H1 (cell line): ENCODE data around the gene KIAA0319L. TPM values are rescaled to one million over a fixed set of nuclear protein-coding genes. Genes with fewer than 3 reads are reported as not detected.

Source experiments
- CTCF ChIA-PET: fragments of 300-600 bp; sonication (Branson Sonifier 250); formaldehyde crosslinking; loops from one replicate; lab custom pipeline; 2021; ENCODE audit not compliant: partially characterized antibody; lab: Charles Lee
- POLR2A ChIA-PET: fragments of 300-600 bp; sonication (Branson Sonifier 250); formaldehyde crosslinking; loops from one replicate; lab custom pipeline; 2021; ENCODE audit warnings: inconsistent platforms; ENCODE audit not compliant: partially characterized antibody; lab: Charles Lee
- DNase-seq, 2 experiments: peaks; one replicate each; pipeline versions ENCODE4 v3.0.0 to v3.0.0-alpha.2; 2010 to 2022; ENCODE audit warnings: low spot score in 2 of 2, low read depth in 1 of 2, mixed read lengths in 1 of 2
- FAIRE-seq: peaks from 2 replicates; lab custom pipeline; 2011; peaks lifted over from hg19 to GRCh38; lab: Jason Lieb, UNC
- H2AFZ ChIP-seq: 2 replicates; pipeline ENCODE4 v1.8.1; 2012; ENCODE audit warnings: low read length, inconsistent platforms
- H2AK5ac ChIP-seq: 2 replicates; pipeline ENCODE4 v1.6.1; 2013; ENCODE audit warnings: low read depth, low read length
- H2BK120ac ChIP-seq: replicated peaks from 2 replicates; pipeline ENCODE3; 2013; ENCODE audit warnings: low read depth, low read length, inconsistent platforms
- H2BK12ac ChIP-seq: 2 replicates; pipeline ENCODE4 v1.6.1; 2013; ENCODE audit warnings: low read depth, low read length
- H2BK15ac ChIP-seq: 2 replicates; pipeline ENCODE4 v1.6.1; 2013; ENCODE audit warnings: low read length
- H2BK20ac ChIP-seq: 2 replicates; pipeline ENCODE4 v1.6.1; 2013; ENCODE audit warnings: low read length
- H2BK5ac ChIP-seq: 2 replicates; pipeline ENCODE4 v1.6.1; 2013; ENCODE audit warnings: low read depth, low read length
- H3K14ac ChIP-seq: 2 replicates; pipeline ENCODE4 v1.6.1; 2013; ENCODE audit warnings: inconsistent platforms; ENCODE audit not compliant: insufficient read length
- H3K18ac ChIP-seq: 2 replicates; pipeline ENCODE4 v1.6.1; 2013; ENCODE audit warnings: low read length; ENCODE audit errors: extremely low read depth
- H3K23ac ChIP-seq: 2 replicates; pipeline ENCODE4 v1.6.1; 2013; ENCODE audit warnings: inconsistent platforms; ENCODE audit not compliant: insufficient read length
- H3K23me2 ChIP-seq: 2 replicates; pipeline ENCODE4 v1.6.1; 2013; ENCODE audit warnings: low read depth, low read length
- H3K27ac ChIP-seq: 2 replicates; pipeline ENCODE4 v1.6.1; 2011; ENCODE audit warnings: low read depth, low read length, inconsistent platforms
- H3K27me3 ChIP-seq, 4 experiments: replicated peaks in 1 of 4; 1 replicate in 1 of 4; 2 replicates in 3 of 4; pipeline versions ENCODE4 v1.6.1 to v1.8.1; 2011 to 2013; ENCODE audit warnings: low read length in 3 of 4, mild to moderate bottlenecking in 3 of 4, inconsistent platforms in 2 of 4, mixed read lengths in 2 of 4, moderate library complexity in 1 of 4; ENCODE audit not compliant: control insufficient read depth in 3 of 4, insufficient read depth in 3 of 4; ENCODE audit errors: extremely low read depth in 1 of 4
- H3K36me3 ChIP-seq, 4 experiments: 2 replicates each; pipeline versions ENCODE4 v1.6.1 to v1.8.1; 2011 to 2013; ENCODE audit warnings: mild to moderate bottlenecking in 4 of 4, low read length in 3 of 4, moderate library complexity in 2 of 4, control low read depth in 1 of 4, inconsistent platforms in 1 of 4; ENCODE audit not compliant: insufficient read depth in 4 of 4, control insufficient read depth in 2 of 4
- H3K4ac ChIP-seq: replicated peaks from 2 replicates; pipeline ENCODE3; 2013; ENCODE audit warnings: low read length, low read depth, mixed read lengths, inconsistent platforms; ENCODE audit not compliant: insufficient read length
- H3K4me1 ChIP-seq, 4 experiments: replicated peaks in 1 of 4; 1 replicate in 1 of 4; 2 replicates in 3 of 4; pipeline versions ENCODE4 v1.6.1 to v1.8.1; 2011 to 2013; ENCODE audit warnings: low read length in 3 of 4, inconsistent platforms in 2 of 4, mixed read lengths in 1 of 4; ENCODE audit not compliant: insufficient read depth in 4 of 4, control insufficient read depth in 3 of 4
- H3K4me2 ChIP-seq, 2 experiments: 2 replicates each; pipeline versions ENCODE4 v1.6.1 to v1.8.1; 2011 to 2013; ENCODE audit warnings: low read depth in 2 of 2, low read length in 2 of 2, control low read depth in 1 of 2, inconsistent platforms in 1 of 2, mild to moderate bottlenecking in 1 of 2; ENCODE audit not compliant: insufficient read depth in 1 of 2
- H3K4me3 ChIP-seq, 4 experiments: fragments of 200-600, 300-600 bp in 1 of 4; sonication (generic), shearing (Covaris generic), sonication (Bioruptor Twin) in 1 of 4; 2 replicates each; pipeline versions ENCODE4 v1.5.1 to v1.8.1; 2011 to 2016; ENCODE audit warnings: low read length in 4 of 4, low read depth in 3 of 4, control low read depth in 2 of 4, inconsistent platforms in 2 of 4, mild to moderate bottlenecking in 2 of 4, mixed read lengths in 1 of 4, moderate library complexity in 1 of 4; ENCODE audit not compliant: insufficient read depth in 2 of 4; ENCODE audit errors: extremely low read depth in 1 of 4
- H3K56ac ChIP-seq: replicated peaks from 2 replicates; pipeline ENCODE3; 2013; ENCODE audit warnings: low read depth, mild to moderate bottlenecking, mixed read lengths, low read length, inconsistent platforms; ENCODE audit not compliant: insufficient read length
- H3K79me1 ChIP-seq: 2 replicates; pipeline ENCODE4 v1.6.1; 2013; ENCODE audit warnings: low read depth, low read length, control low read depth
- H3K79me2 ChIP-seq, 2 experiments: 2 replicates each; pipeline versions ENCODE4 v1.6.1 to v1.8.1; 2012 to 2013; ENCODE audit warnings: low read length in 2 of 2, mild to moderate bottlenecking in 2 of 2, inconsistent platforms in 1 of 2; ENCODE audit not compliant: insufficient read depth in 2 of 2, control insufficient read depth in 1 of 2
- H3K9ac ChIP-seq, 4 experiments: replicated peaks in 1 of 4; 1 replicate in 1 of 4; 2 replicates in 3 of 4; pipeline versions ENCODE4 v1.6.1 to v1.8.1; 2011 to 2013; ENCODE audit warnings: low read depth in 3 of 4, low read length in 3 of 4, control low read depth in 2 of 4, mild to moderate bottlenecking in 2 of 4, moderate library complexity in 2 of 4, inconsistent platforms in 1 of 4; ENCODE audit errors: extremely low read depth in 1 of 4
- H3K9me3 ChIP-seq, 2 experiments: 2 replicates each; pipeline versions ENCODE4 v1.6.1 to v1.8.1; 2012 to 2013; ENCODE audit warnings: mild to moderate bottlenecking in 2 of 2, moderate library complexity in 2 of 2, control low read depth in 1 of 2, inconsistent platforms in 1 of 2, low read depth in 1 of 2, low read length in 1 of 2, mixed read lengths in 1 of 2; ENCODE audit not compliant: insufficient read depth in 2 of 2
- H4K20me1 ChIP-seq, 2 experiments: replicated peaks in 1 of 2; 2 replicates each; pipeline versions ENCODE3 to v1.8.1; 2011 to 2013; ENCODE audit warnings: inconsistent platforms in 2 of 2, low read length in 2 of 2, mild to moderate bottlenecking in 1 of 2; ENCODE audit not compliant: insufficient read depth in 2 of 2, control insufficient read depth in 1 of 2
- H4K5ac ChIP-seq: 2 replicates; pipeline ENCODE4 v1.6.1; 2013; ENCODE audit warnings: low read length, low read depth, mixed read lengths, inconsistent platforms; ENCODE audit not compliant: insufficient read length
- H4K8ac ChIP-seq: 2 replicates; pipeline ENCODE4 v1.8.0; 2013; ENCODE audit warnings: mild to moderate bottlenecking, moderate library complexity, low read length, inconsistent platforms; ENCODE audit not compliant: insufficient read depth; ENCODE audit errors: extremely low read depth
- H4K91ac ChIP-seq: replicated peaks from 2 replicates; pipeline ENCODE3; 2013; ENCODE audit warnings: low read length, mixed read lengths, inconsistent platforms; ENCODE audit not compliant: insufficient read length
- RAD21 ChIP-seq, 2 experiments: IDR thresholded peaks in 1 of 2; conservative IDR thresholded peaks in 1 of 2; 2 replicates each; pipeline ENCODE4 v1.6.1; 2011; ENCODE audit warnings: low read depth in 2 of 2, low read length in 2 of 2, improper control_type of control experiment in 1 of 2, inconsistent platforms in 1 of 2, mild to moderate bottlenecking in 1 of 2, moderate library complexity in 1 of 2
- SIN3A ChIP-seq, 2 experiments: IDR thresholded peaks in 1 of 2; conservative IDR thresholded peaks in 1 of 2; 2 replicates each; pipeline ENCODE4 v1.6.1; 2011 to 2012; ENCODE audit warnings: low read length in 2 of 2, improper control_type of control experiment in 1 of 2, low read depth in 1 of 2, mild to moderate bottlenecking in 1 of 2
- TEAD4 ChIP-seq: IDR thresholded peaks from 2 replicates; pipeline ENCODE4 v1.6.1; 2012; ENCODE audit warnings: low read depth, low read length, inconsistent platforms, mixed read lengths
- YY1 ChIP-seq: IDR thresholded peaks from 2 replicates; pipeline ENCODE4 v1.6.1; 2011; ENCODE audit warnings: low read depth, mild to moderate bottlenecking, low read length
- WGBS, 2 experiments: shearing (Covaris generic) in 1 of 2; methylation state at CpG; one replicate each; pipeline versions ENCODE4 v1.1.6 to v1.1.7; 2013 to 2015; ENCODE audit warnings: low lambda C conversion rate in 2 of 2, mixed read lengths in 2 of 2, inconsistent platforms in 1 of 2, low coverage in 1 of 2, missing lambda C conversion rate in 1 of 2; ENCODE audit not compliant: insufficient replicate concordance in 2 of 2, insufficient coverage in 1 of 2, insufficient read length in 1 of 2; ENCODE audit errors: extremely low coverage in 1 of 2, missing lambda C conversion rate in 1 of 2; 5-methylcytosine and 5-hydroxymethylcytosine counted together
- polyA plus RNA-seq, 7 experiments: library from polyadenylated mRNA; depleted of rRNA in 3 of 7; stranded (reverse) in 5 of 7; unstranded in 2 of 7; fragments of >200 nt in 5 of 7; fragments of 200-250 nt in 2 of 7; gene quantifications; 1 replicate in 5 of 7; 2 replicates in 1 of 7; 4 replicates in 1 of 7; pipeline versions ENCODE4 v1.2.1 to v1.2.3, GENCODE V29; 2011 to 2013; ENCODE audit warnings: missing spikeins in 2 of 7, mixed read lengths in 2 of 7
- total RNA-seq: library from RNA; stranded (reverse); fragmentation: NEBNext Ultra II Directional; extraction: Animal tissue kit (Norgen Biotek cat#: 25700); gene quantifications from 2 replicates; pipeline ENCODE4 v1.2.1, GENCODE V29; 2021

The KIAA0319L gene
- total and polyA plus RNA-seq, 2 of the 8 experiments (the other 6 are each of a cell fraction or from before 2014, with no cell fraction given): 40.1 to 55.7 TPM

DNA sequence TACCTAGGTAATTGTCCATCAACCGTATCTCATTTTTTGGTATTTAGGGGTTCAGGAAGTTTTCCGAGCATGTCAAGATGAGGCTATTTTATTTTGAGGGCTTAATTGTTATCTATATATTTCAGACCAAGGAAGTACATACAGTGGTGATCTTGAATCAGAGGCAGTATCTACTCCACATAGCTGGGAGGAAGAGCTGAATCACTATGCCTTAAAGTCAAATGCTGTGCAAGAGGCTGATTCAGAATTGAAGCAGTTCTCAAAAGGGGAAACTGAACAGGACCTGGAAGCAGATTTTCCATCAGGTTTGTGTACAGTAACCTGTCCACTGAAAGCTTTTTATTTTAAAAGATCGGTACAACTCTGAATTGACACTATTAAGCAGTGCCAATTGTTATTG, 158.5 kb downstream of the KIAA0319L start:
- no peak overlapping the region for H2BK120ac ChIP-seq
- H4K8ac ChIP-seq: no peak overlapping the region
- H2BK5ac ChIP-seq: no peak overlapping the region
- H3K79me2 ChIP-seq: no peaks in the 10 kb centered on the region
- no peak overlapping the region for H4K91ac ChIP-seq
- H3K4me3 ChIP-seq: no peak overlapping the region
- no peak overlapping the region for H3K4ac ChIP-seq
- POLR2A ChIA-PET: no interaction called here
- H3K27ac ChIP-seq: no peak overlapping the region
- TF ChIP-seq YY1: no peak
- no peak for TF ChIP-seq RAD21 (IDR thresholded peaks at IDR 0.05 in 1 of 2, conservative IDR thresholded peaks at IDR 0.05 in 1 of 2; ENCODE audit: low read depth in 2 of 2, low read length in 2 of 2)
- TF ChIP-seq TEAD4: no peak
- no peak for TF ChIP-seq SIN3A (conservative IDR thresholded peaks at IDR 0.05 in 1 of 2, IDR thresholded peaks at IDR 0.05 in 1 of 2; ENCODE audit: low read depth in 1 of 2, low read length in 2 of 2)
- TF ChIP-seq, all 59 proteins: peak for 0
- Histone ChIP-seq H3K23me2 (no peaks in the 10 kb centered on the region), H4K5ac (no peak overlapping the region), H3K56ac (no peak overlapping the region), H3K36me3 (peaks cover 0 to 81% (median 30%) of the 10 kb centered on the region in 4 experiments; a peak in 7 of 8 replicates), H3K4me1 (peaks cover 3 to 6% (median 5%) of the 10 kb centered on the region in 4 experiments; a peak in 5 of 7 replicates), H2BK12ac (no peak overlapping the region), H3K23ac (no peak overlapping the region), H3K9ac (no peak overlapping the region), H2BK15ac (no peak overlapping the region), H3K79me1 (no peaks in the 10 kb centered on the region), H4K20me1 (no peaks in the 10 kb centered on the region), H3K9me3 (no peaks in the 10 kb centered on the region), H2AK5ac (no peak overlapping the region), H3K18ac (no peak overlapping the region), H2AFZ (no peak overlapping the region), H2BK20ac (no peak overlapping the region), H3K27me3 (no peaks in the 10 kb centered on the region), H3K14ac (no peak overlapping the region), H3K4me2 (no peak overlapping the region)
- DNase-seq (no peak), FAIRE-seq (no peak)
- CTCF ChIA-PET: interaction anchor here (1.5 kb wide), 1 partner anchor 9 kb away, joined by 4 read pairs; no protein-coding TSS in a partner anchor
- WGBS, 2 experiments: 94% methylated on average over 3 of the region's 3 CpGs; no CpG with 5 or more reads in 1 of the 2 experiments
